Measurements from ENCODE around the gene NLRC5.

GRCh38 chr16:57024894-57025680 is 35.7 kb downstream of the NLRC5 start:
- TF ChIP-seq FOXA1 (IDR thresholded peaks at IDR 0.05; ENCODE audit: borderline replicate concordance) (no peak), CBFA2T2 (conservative IDR thresholded peaks at IDR 0.05) (no peak), POLR2A (conservative IDR thresholded peaks at IDR 0.05) (no peak), ARID2 (IDR thresholded peaks at IDR 0.05) (no peak)
